MCF 10A (cell line): ENCODE measurements around the gene PPP1R13L. TPM values are rescaled to one million over a fixed set of nuclear protein-coding genes. Genes with fewer than 3 reads are reported as not detected.

Experiments
- BruUV-seq: library from RNA; stranded (reverse); fragments of 400-500 nt; replicated peaks from 2 replicates; lab custom pipeline; 2021; lab: Mats Ljungman, UMichigan
- CTCF ChIA-PET: fragments of 300-600 bp; sonication (Branson Sonifier 250); formaldehyde crosslinking; extraction: SDS; loops from one replicate; lab custom pipeline; 2021; ENCODE audit warnings: antibody characterized with exemption, inconsistent platforms; lab: Yijun Ruan, JAX
- POLR2A ChIA-PET: fragments of 300-600, 350-650 bp; sonication (Branson Sonifier 250); formaldehyde crosslinking; extraction: SDS; loops from one replicate; lab custom pipeline; 2020; ENCODE audit warnings: antibody characterized with exemption, inconsistent platforms; lab: Yijun Ruan, JAX
- DNase-seq: peaks from one replicate; pipeline ENCODE4 v3.0.0-alpha.2; 2018; ENCODE audit not compliant: unreplicated experiment
- H3K27ac Mint-ChIP-seq: one replicate; pipeline ENCODE4 v1.8.0; 2022; ENCODE audit warnings: mild to moderate bottlenecking, low read depth, mixed read lengths; ENCODE audit not compliant: unreplicated experiment
- H3K27me3 Mint-ChIP-seq: one replicate; pipeline ENCODE4 v1.8.0; 2022; ENCODE audit warnings: mixed read lengths; ENCODE audit not compliant: insufficient read depth, unreplicated experiment
- H3K36me3 Mint-ChIP-seq: one replicate; pipeline ENCODE4 v1.8.0; 2022; ENCODE audit warnings: mild to moderate bottlenecking, moderate library complexity, mixed read lengths; ENCODE audit not compliant: insufficient read depth, unreplicated experiment
- H3K4me1 Mint-ChIP-seq: one replicate; pipeline ENCODE4 v1.8.0; 2022; ENCODE audit warnings: mixed read lengths; ENCODE audit not compliant: insufficient read depth, unreplicated experiment
- H3K4me3 Mint-ChIP-seq: one replicate; pipeline ENCODE4 v1.8.0; 2022; ENCODE audit warnings: mild to moderate bottlenecking, moderate library complexity, mixed read lengths; ENCODE audit not compliant: unreplicated experiment
- H3K9me3 Mint-ChIP-seq: one replicate; pipeline ENCODE4 v1.8.0; 2022; ENCODE audit warnings: mixed read lengths; ENCODE audit not compliant: unreplicated experiment
- intact Hi-C: fragments of 100-400 bp; cut with micrococcal nuclease; formaldehyde crosslinking; loops from 2 replicates; pipeline ENCODE4 v1.14.1; 2022
- total RNA-seq: library from RNA; stranded (reverse); gene quantifications from 2 replicates; pipeline ENCODE4 v1.2.3, GENCODE V29; 2022
- TF ChIP-seq, protein P1 (sequence below): fragments of 200-600 bp; IDR thresholded peaks from one replicate; pipeline ENCODE4 v1.8.0; 2022; ENCODE audit warnings: antibody characterized with exemption, mild to moderate bottlenecking; ENCODE audit not compliant: unreplicated experiment

Gene PPP1R13L
- total RNA-seq, 1 experiment from 2014 or later, result 161 TPM

DNA sequence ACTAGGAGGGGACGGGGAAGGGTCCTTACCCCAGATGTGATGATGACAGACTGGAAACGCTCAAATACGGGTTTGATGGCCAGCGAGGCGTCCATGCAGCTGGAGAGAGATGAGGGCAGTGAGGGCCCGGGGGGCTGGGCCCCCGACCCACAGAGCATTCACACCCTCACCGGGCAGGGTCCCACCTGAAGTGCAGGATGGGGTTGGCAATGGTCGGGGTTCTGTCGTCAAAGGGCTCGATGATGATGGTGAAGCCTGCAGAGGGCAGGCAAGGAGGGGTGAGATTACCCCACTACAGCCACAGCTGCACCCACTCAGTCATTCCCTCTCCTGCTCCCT lies 47.5 kb downstream of the PPP1R13L start:
- POLR2A ChIA-PET, result interaction anchor here (0.6 to 0.9 kb wide), 2 partner anchors 10 to 11 kb away, joined by 3 read pairs; no protein-coding TSS in a partner anchor
- CTCF ChIA-PET, result interaction anchor here (0.9 kb wide), 1 partner anchor 121 kb away, joined by 3 read pairs; no protein-coding TSS in a partner anchor

DNA sequence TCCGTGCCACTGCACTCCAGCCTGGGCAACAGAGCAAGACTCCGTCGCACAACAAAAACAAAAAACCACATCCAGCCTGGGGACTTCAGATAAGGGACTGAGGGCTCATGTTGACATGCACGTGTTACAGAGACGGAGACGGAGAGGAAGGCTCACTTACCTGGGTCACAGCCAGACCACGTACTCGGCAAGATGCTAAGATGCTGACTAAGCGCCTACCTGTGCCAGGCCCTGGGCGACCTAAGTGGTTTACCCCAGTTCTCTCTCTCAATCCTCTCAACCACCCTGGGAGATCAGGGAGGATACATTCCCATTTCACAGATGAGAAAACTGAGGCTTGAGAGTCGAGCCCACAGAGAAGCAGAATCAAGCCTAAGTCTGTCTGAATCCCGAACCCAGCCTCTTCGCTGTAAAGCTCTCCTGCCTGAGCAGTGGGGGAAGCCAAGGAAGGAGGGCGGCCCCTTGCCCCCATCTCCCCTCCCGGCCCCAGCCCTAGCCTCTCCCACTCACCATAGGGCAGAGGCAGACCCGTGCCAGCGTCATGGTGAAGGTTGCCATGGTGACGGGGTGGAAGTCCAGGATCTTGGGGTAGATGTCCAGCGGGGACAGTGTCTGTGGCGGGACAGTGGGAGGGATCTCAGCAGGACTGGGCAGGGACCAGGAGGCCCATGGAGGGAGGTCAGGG lies 48.0 kb downstream of the PPP1R13L start:
- DNase-seq, result no peak
- no peaks in the 10 kb centered on the region for H3K9me3 Mint-ChIP-seq
- H3K36me3 Mint-ChIP-seq, result peaks cover 20% of the 10 kb centered on the region
- intact Hi-C loops, result no loop called here
- ChIA-PET CTCF (no interaction called here), POLR2A (interaction anchor here (0.6 kb wide), 1 partner anchor 12 kb away, joined by 3 read pairs; no protein-coding TSS in a partner anchor)
- TF ChIP-seq, protein P1, sequence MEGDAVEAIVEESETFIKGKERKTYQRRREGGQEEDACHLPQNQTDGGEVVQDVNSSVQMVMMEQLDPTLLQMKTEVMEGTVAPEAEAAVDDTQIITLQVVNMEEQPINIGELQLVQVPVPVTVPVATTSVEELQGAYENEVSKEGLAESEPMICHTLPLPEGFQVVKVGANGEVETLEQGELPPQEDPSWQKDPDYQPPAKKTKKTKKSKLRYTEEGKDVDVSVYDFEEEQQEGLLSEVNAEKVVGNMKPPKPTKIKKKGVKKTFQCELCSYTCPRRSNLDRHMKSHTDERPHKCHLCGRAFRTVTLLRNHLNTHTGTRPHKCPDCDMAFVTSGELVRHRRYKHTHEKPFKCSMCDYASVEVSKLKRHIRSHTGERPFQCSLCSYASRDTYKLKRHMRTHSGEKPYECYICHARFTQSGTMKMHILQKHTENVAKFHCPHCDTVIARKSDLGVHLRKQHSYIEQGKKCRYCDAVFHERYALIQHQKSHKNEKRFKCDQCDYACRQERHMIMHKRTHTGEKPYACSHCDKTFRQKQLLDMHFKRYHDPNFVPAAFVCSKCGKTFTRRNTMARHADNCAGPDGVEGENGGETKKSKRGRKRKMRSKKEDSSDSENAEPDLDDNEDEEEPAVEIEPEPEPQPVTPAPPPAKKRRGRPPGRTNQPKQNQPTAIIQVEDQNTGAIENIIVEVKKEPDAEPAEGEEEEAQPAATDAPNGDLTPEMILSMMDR, result no peak
- H3K27ac Mint-ChIP-seq, result peak overlapping the region; percentile 59
- BruUV-seq, result no TSS peak
- no peaks in the 10 kb centered on the region for H3K27me3 Mint-ChIP-seq
- no peaks in the 10 kb centered on the region for H3K4me1 Mint-ChIP-seq
- H3K4me3 Mint-ChIP-seq, result no peak overlapping the region

More for the DNA sequence above, 47.5 kb downstream of the PPP1R13L start:
- Mint-ChIP-seq H3K4me3 (no peak overlapping the region), H3K27me3 (no peaks in the 10 kb centered on the region), H3K9me3 (no peaks in the 10 kb centered on the region), H3K36me3 (peaks cover 20% of the 10 kb centered on the region), H3K27ac (peak overlapping the region; percentile 59), H3K4me1 (no peaks in the 10 kb centered on the region)
- TF ChIP-seq, protein P1, result no peak
- no TSS peak for BruUV-seq
- intact Hi-C loops, result no loop called here
- DNase-seq, result no peak

DNA sequence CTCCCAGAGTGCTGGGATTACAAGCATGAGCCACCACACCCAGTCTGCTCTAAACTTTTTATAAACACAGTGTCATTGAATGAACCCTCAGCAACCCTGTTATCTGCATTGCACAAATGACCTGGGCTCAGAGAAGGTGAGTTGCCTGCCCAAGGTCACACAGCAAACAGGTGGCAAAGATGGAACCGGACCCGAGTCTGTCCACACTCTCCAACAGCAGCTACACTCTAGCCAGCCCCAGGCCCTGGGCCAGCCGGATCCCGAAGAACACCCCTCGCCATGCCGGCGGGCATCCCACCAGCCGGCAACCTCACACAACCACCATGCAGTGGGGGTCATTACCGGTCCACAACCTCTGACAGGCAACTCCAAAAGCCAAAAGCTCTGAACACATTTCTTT lies 49.0 kb downstream of the PPP1R13L start:
- Mint-ChIP-seq H3K4me1 (no peaks in the 10 kb centered on the region), H3K36me3 (peaks cover 24% of the 10 kb centered on the region), H3K27ac (no peak overlapping the region), H3K9me3 (no peaks in the 10 kb centered on the region), H3K4me3 (no peak overlapping the region), H3K27me3 (no peaks in the 10 kb centered on the region)
- intact Hi-C loops, result no loop called here
- DNase-seq, result no peak
- TF ChIP-seq, protein P1, result no peak
- ChIA-PET CTCF (no interaction called here), POLR2A (no interaction called here)
- no TSS peak for BruUV-seq

GRCh38 chr19:45355402-45355801 lies 49.5 kb downstream of the PPP1R13L start:
- no peak overlapping the region for H3K4me3 Mint-ChIP-seq

More at GRCh38 chr19:45355402-45355801, 49.5 kb downstream of the PPP1R13L start:
- Mint-ChIP-seq H3K36me3 (peaks cover 27% of the 10 kb centered on the region), H3K9me3 (no peaks in the 10 kb centered on the region), H3K4me1 (no peaks in the 10 kb centered on the region), H3K27me3 (no peaks in the 10 kb centered on the region), H3K27ac (no peak overlapping the region)
- BruUV-seq, result no TSS peak
- no peak for DNase-seq
- TF ChIP-seq, protein P1, result no peak
- ChIA-PET CTCF (interaction anchor here (0.6 kb wide), 1 partner anchor 168 kb away, joined by 4 read pairs; no protein-coding TSS in a partner anchor), POLR2A (no interaction called here)
- intact Hi-C loops, result no loop called here
